ENCODE measurements around the gene ADD3.
"Not testable (repeated sequence)": the region's sequence is repeated elsewhere in the genome, so short reads cannot be mapped to it uniquely, and the experiment has no call there.

The ADD3 gene

DNA sequence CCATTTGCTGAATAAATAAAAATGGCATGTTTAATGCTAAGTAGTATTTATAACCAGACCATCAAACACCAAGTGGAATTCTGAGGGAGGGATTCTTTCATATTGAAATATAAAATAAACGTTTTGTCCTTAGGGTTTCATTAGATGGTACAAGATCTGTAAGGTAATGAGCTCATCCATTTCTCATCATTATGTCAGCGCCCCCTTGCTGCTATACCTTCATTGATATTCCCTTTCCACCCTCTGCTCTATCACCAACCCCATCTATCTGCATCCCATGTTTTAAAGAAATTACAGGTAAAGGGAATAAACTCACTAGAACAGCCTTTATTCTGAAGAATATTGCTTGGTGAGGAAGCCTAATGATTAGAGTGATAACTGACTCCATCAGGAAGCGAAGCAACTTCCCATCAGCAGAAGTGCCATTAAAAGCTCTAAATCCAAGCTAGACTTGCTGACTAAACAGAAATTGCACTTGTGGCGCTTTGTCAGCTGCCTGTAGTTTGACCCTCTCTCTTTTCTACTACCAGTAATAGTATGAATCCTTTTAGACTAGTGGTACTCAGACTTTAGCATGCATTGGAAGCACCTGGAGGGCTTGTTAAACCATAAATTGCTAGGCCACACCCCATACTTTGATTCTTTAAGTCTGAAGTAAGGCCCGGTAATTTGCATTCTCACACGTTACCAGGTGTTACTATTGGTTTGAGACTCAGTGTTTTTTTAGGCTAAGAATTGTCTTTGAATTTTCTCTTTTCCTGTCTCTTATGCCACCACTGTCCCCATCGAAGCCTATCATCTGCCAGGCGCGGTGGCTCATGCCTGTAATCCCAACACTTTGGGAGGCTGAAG, 27.5 kb downstream of the ADD3 start:
- DNase-seq (ENCODE audit: low read depth), result no peak

DNA sequence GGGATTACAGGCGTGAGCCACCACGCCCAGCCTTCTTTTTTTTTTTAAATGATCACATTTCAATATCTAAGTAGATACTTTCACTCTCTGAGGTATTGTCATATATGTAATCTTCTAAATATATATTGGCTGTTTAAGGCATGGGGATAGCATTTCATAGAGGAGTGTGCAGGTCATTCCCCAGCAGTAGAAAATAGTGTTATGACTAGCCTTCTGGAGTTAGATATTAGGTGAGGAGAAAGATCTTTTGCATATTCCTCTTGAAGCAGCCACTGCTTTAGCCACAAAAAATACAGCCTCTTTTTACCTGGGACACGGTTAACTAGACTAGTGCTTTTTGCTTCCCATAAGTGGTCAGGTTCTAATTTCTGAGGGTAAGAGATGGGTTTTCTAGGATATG, 28.9 kb downstream of the ADD3 start:
- DNase-seq (ENCODE audit: low read depth), result no peak

DNA sequence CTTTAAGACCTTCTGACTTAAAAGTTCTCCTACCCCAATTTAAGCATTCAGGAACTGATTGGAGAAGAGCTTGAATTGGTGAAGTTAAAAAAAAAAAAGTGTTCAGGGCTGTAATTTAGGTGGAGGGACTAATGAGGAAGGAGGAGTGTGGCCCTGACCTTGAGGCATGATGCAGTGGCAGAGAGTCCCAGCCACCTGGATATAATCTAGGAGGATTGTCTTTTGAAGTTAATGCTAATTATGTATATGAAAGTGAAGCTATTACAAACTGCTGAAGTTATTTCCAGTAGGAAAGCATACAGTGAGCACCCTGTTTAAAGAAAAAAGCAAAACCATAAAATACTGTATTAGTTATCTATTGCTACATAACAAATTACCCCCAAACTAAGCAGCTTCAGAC, 31.5 kb downstream of the ADD3 start:
- DNase-seq (ENCODE audit: low read depth), result no peak

DNA sequence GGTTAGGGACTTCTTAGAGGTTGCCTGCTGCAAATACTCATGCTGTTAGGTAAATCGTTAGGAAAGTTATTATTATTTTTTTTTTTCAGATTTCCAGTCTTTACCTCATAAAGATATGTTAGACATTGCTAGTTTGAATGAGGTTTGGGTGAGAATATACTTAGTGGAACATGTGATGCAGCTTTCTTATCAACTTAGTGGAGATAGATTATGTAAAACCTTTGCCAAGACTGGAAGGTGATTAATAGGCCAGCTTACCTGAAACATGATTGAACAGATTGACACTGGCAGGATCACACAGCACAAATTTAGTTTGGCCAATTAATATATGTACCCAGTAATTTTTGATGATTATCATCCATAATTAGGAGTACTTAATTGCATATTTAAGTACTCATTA, 32.3 kb downstream of the ADD3 start:
- no peak for DNase-seq (ENCODE audit: low read depth)

GRCh38 chr10:110040767-110041478, 33.1 kb downstream of the ADD3 start:
- no peak for DNase-seq (ENCODE audit: low read depth)

DNA sequence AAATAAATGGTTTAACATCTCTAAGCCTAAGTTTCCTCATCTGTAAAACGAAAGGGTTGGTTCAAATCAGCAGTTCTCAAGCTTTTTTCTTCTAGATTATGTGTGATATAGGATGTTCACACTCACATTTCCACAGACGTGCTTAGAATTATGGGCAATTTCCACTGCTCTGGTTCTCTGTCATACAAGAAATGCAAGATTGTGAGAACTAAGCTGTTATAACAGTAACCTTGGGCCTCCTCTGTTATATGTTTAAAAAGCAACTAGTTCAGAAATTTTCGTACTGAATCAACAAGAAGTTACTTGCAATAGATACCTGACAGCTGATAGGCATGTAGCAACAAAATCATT, 33.7 kb downstream of the ADD3 start:
- DNase-seq (ENCODE audit: low read depth), result no peak

GRCh38 chr10:110042181-110042580, 34.4 kb downstream of the ADD3 start:
- peak; percentile 37 for DNase-seq (ENCODE audit: low read depth)

DNA sequence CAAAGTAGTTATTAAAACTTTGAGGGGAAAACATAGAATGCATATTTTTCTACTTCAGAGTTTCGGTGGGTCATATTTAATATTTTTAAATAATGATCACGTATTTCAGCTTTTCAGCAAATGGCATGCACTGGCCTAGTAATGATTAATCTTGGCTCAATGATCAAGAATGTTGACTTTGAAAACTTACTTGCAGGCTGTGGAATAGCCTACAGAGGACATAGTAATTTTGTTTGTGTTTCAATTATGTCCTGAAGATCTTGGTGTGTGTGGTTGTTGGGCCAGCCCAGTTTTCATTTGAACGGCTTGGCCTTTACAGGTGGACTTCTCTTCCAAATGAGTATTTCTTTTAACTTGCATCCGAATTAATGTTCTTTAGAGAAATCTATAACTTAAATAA, 35.1 kb downstream of the ADD3 start:
- DNase-seq (ENCODE audit: low read depth), result no peak

DNA sequence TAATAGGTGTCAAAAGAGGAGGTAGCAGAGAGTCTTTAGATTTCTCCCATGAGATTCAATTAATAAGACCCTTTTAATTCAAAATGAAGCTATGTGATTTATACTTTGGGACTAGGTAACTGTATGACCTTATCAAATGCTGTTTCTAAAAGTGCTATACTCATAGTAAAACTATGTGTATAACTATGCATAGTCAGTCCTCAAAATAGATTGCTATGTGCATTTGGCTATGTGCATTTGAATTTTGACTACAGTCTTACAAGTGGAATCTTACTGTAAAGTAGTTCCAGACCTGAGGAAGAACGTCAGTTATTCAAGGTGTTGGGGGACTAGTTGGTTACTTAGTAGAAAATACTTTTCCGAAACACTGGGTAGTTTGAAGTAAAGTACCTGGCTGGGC, 36.9 kb downstream of the ADD3 start:
- DNase-seq (ENCODE audit: low read depth), result no peak

GRCh38 chr10:110045772-110046171, 38.0 kb downstream of the ADD3 start:
- DNase-seq (ENCODE audit: low read depth), result no peak

- DNase-seq (ENCODE audit: low read depth), result not testable (repeated sequence)
These were observed 40.4 kb downstream of the ADD3 start for GRCh38 chr10:110048145-110048544.

GRCh38 chr10:110048781-110049180, 41.0 kb downstream of the ADD3 start:
- DNase-seq (ENCODE audit: low read depth), result no peak

DNA sequence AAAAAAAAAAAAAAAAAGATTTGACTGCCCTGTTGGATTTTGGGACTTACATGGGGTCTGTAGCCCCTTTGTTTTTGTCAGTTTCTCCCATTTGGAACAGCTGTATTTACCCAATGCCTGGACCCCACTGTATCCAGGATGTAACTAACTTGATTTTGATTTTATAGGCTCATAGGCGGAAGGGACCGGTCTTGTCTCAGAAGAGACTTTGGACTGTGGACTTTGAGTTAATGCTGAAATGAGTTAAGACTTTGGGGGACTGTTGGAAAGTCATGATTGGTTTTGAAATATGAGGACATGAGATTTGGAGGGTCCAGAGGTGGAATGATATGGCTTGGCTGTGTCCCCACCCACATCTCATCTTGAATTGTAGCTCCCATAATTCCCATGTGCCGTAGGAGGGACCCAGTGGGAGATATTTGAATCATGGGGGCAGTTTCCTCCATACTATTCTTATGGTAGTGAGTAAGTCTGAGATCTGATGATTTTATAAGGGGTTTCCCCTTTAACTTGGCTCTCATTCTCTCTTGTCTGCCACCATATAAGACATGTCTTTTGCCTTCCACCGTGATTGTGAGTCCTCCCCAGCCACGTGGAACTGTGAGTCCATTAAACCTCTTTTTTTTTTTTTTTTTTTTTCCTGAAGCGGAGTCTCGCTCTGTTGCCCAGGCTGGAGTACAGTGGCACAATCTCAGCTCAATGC, 42.3 kb downstream of the ADD3 start:
- not testable (repeated sequence) for DNase-seq (ENCODE audit: low read depth)

- DNase-seq (ENCODE audit: low read depth), result no peak
These were observed 43.7 kb downstream of the ADD3 start for GRCh38 chr10:110051487-110051886.

DNA sequence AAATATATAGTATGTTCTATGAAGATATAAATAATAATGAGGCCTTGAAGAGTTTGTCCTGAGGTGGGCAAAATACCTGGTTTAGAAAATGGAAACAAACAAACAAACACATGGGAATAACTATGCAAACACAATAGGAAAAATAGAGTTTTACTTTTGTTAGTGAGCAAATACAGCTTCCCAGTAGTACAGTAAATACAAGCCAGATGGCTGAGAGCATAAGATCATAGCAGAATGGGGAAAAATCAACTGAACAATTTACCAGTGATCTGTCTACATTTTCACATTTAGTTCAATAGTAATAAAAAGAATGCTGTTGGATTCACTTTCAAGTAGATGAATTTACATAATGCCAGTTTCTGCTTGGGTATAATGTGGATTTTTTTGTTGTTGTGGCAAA, 45.1 kb downstream of the ADD3 start:
- no peak for DNase-seq (ENCODE audit: low read depth)

- DNase-seq (ENCODE audit: low read depth), result no peak
These were observed 49.0 kb downstream of the ADD3 start for GRCh38 chr10:110056822-110057221.

GRCh38 chr10:110057456-110057855, 49.7 kb downstream of the ADD3 start:
- DNase-seq (ENCODE audit: low read depth), result no peak

DNA sequence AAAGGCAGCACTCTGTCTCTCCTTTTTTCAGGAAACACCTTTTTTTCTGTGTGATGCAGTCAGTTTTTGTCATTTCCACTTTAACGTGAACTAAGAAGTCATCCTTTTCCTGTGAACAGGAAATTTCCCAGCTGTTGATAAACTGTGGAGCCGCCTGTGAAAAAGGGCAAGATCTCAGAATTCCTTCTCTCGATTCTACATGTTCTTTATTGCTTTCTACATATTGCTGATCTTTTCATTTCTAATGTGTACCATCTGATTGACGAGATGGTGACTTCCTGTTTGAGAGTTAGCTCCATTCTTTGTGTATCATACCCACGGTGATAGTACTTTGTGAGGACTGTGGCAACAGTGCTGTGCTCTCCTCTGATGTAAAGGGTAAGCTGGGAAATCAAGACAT, 50.4 kb downstream of the ADD3 start:
- no peak for DNase-seq (ENCODE audit: low read depth)

- no peak for DNase-seq (ENCODE audit: low read depth)
These were observed 52.1 kb downstream of the ADD3 start for GRCh38 chr10:110059925-110060324.

- no peak for DNase-seq (ENCODE audit: low read depth)
These were observed 53.9 kb downstream of the ADD3 start for GRCh38 chr10:110061687-110062086.

GRCh38 chr10:110065269-110065668, 57.5 kb downstream of the ADD3 start:
- DNase-seq (ENCODE audit: low read depth), result no peak

DNA sequence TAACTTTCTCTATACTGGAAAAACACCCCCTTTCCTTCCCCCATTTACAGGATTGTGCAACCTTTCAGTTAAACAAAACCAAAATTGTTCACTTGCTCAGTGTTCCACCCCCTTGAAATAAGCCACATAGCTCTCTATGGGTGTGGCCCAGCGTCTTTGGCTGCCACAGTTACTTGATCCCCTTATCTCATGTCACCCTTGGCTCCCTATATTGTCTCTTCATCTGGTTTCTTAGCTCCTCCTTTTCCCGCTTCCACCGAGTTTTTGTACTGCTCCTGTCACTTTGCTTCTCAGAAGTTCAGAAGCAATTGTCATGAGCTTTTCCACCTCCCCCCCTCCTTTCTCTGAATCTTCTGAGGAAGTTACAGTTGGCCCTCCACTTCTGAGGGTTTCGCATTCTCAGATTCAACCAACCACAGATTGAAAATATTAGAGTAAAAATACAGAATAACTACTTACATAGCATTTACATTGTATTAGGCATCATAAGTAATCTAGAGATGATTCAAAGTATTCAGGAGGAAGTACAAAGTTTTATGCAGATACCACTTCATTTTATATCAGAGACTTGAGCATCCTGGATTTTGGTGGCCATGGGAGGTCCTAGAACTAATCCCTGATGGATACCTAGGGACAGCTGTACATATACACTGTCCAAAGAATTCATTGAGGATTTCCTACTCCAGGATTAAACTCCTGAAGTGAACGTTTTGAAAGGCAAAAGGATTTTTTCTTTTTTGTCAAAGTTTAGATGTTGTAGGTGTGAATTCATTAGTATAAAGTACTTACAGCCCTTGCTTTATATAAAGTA, 60.4 kb downstream of the ADD3 start:
- no peak for DNase-seq (ENCODE audit: low read depth)

Data from non-pigmented ciliary epithelial cell (primary cell).